ENCODE measurements around the gene NEAT1. TPM values are rescaled to one million over a fixed set of nuclear protein-coding genes. Genes with fewer than 3 reads are reported as not detected.
A peak's percentile ranks its signal among the peaks of the same experiment; 100 is the strongest.

The NEAT1 gene
- total and polyA plus RNA-seq, 2 experiments from 2014 or later = 4.2 to 11.3 TPM

- peak overlapping the region; percentile 35 for H3K27ac ChIP-seq
- H3K4me3 ChIP-seq = no peak overlapping the region
- H3K27me3 ChIP-seq = no peaks in the 10 kb centered on the region
- no peaks in the 10 kb centered on the region for H3K4me1 ChIP-seq (ENCODE audit: low read depth)
- DNase-seq (ENCODE audit: low read depth in 1 of 2, low spot score in 1 of 2) = peak in 1 of 2 donors; percentile 41
- H3K9me3 ChIP-seq (ENCODE audit: low read depth) = no peaks in the 10 kb centered on the region
- TF ChIP-seq, protein P1, sequence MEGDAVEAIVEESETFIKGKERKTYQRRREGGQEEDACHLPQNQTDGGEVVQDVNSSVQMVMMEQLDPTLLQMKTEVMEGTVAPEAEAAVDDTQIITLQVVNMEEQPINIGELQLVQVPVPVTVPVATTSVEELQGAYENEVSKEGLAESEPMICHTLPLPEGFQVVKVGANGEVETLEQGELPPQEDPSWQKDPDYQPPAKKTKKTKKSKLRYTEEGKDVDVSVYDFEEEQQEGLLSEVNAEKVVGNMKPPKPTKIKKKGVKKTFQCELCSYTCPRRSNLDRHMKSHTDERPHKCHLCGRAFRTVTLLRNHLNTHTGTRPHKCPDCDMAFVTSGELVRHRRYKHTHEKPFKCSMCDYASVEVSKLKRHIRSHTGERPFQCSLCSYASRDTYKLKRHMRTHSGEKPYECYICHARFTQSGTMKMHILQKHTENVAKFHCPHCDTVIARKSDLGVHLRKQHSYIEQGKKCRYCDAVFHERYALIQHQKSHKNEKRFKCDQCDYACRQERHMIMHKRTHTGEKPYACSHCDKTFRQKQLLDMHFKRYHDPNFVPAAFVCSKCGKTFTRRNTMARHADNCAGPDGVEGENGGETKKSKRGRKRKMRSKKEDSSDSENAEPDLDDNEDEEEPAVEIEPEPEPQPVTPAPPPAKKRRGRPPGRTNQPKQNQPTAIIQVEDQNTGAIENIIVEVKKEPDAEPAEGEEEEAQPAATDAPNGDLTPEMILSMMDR (IDR thresholded peaks at IDR 0.05; ENCODE audit: low read depth, low read length) = no peak
- no peaks in the 10 kb centered on the region for H3K36me3 ChIP-seq
These were observed 21.9 kb downstream of the NEAT1 start for GRCh38 chr11:65444314-65445051.

GRCh38 chr11:65445101-65445603 lies 22.6 kb downstream of the NEAT1 start:
- H3K4me3 ChIP-seq = no peak overlapping the region
- no peaks in the 10 kb centered on the region for H3K9me3 ChIP-seq (ENCODE audit: low read depth)
- no peaks in the 10 kb centered on the region for H3K4me1 ChIP-seq (ENCODE audit: low read depth)
- peak overlapping the region; percentile 35 for H3K27ac ChIP-seq
- H3K36me3 ChIP-seq = no peaks in the 10 kb centered on the region
- TF ChIP-seq, protein P1 (IDR thresholded peaks at IDR 0.05; ENCODE audit: low read depth, low read length) = no peak
- DNase-seq (ENCODE audit: low read depth in 1 of 2, low spot score in 1 of 2) = peak in 1 of 2 donors; percentile 43
- no peaks in the 10 kb centered on the region for H3K27me3 ChIP-seq

GRCh38 chr11:65445604-65446445 lies 23.2 kb downstream of the NEAT1 start:
- no peak overlapping the region for H3K4me3 ChIP-seq
- TF ChIP-seq, protein P1 (IDR thresholded peaks at IDR 0.05; ENCODE audit: low read depth, low read length) = no peak
- H3K27ac ChIP-seq = no peak overlapping the region
- H3K27me3 ChIP-seq = no peaks in the 10 kb centered on the region
- peak in 1 of 2 donors; percentile 77 for DNase-seq (ENCODE audit: low read depth in 1 of 2, low spot score in 1 of 2)
- no peaks in the 10 kb centered on the region for H3K9me3 ChIP-seq (ENCODE audit: low read depth)
- no peaks in the 10 kb centered on the region for H3K36me3 ChIP-seq
- no peaks in the 10 kb centered on the region for H3K4me1 ChIP-seq (ENCODE audit: low read depth)

- TF ChIP-seq, protein P1 (IDR thresholded peaks at IDR 0.05; ENCODE audit: low read depth, low read length) = no peak
- DNase-seq (ENCODE audit: low read depth in 1 of 2, low spot score in 1 of 2) = peak in 1 of 2 donors; percentile 62
- no peaks in the 10 kb centered on the region for H3K36me3 ChIP-seq
- H3K4me3 ChIP-seq = no peak overlapping the region
- H3K27ac ChIP-seq = no peak overlapping the region
- no peaks in the 10 kb centered on the region for H3K27me3 ChIP-seq
- no peaks in the 10 kb centered on the region for H3K9me3 ChIP-seq (ENCODE audit: low read depth)
- H3K4me1 ChIP-seq (ENCODE audit: low read depth) = no peaks in the 10 kb centered on the region
These were observed 24.1 kb downstream of the NEAT1 start for GRCh38 chr11:65446446-65447277.

GRCh38 chr11:65448074-65448417 lies 25.4 kb downstream of the NEAT1 start:
- no peaks in the 10 kb centered on the region for H3K27me3 ChIP-seq
- TF ChIP-seq, protein P1 (IDR thresholded peaks at IDR 0.05; ENCODE audit: low read depth, low read length) = no peak
- H3K9me3 ChIP-seq (ENCODE audit: low read depth) = no peaks in the 10 kb centered on the region
- DNase-seq (ENCODE audit: low read depth in 1 of 2, low spot score in 1 of 2) = peak in 1 of 2 donors; percentile 55
- H3K36me3 ChIP-seq = no peaks in the 10 kb centered on the region
- H3K4me3 ChIP-seq = no peak overlapping the region
- H3K4me1 ChIP-seq (ENCODE audit: low read depth) = no peaks in the 10 kb centered on the region
- H3K27ac ChIP-seq = no peak overlapping the region

Measured in cardiac muscle cell (in vitro differentiated cells and primary cell).